PC-3 (cell line): ENCODE measurements around the gene TEDDM1.

Source experiments
- EZH2phosphoT487 ChIP-seq: fragments of 300-600 bp; sonication (generic); IDR thresholded peaks from 2 replicates; pipeline ENCODE4 v1.6.1; 2018; ENCODE audit warnings: mild to moderate bottlenecking, antibody characterized with exemption, low read length, borderline replicate concordance
- TF ChIP-seq, protein P1 (sequence below): fragments of 300-600 bp; sonication (generic); conservative IDR thresholded peaks from 2 replicates; pipeline ENCODE4 v1.5.1; 2017; ENCODE audit warnings: antibody characterized with exemption, low read depth, mild to moderate bottlenecking, low read length

GRCh38 chr1:182410138-182410537 lies 9.7 kb upstream of the TEDDM1 start:
- TF ChIP-seq, protein P1, sequence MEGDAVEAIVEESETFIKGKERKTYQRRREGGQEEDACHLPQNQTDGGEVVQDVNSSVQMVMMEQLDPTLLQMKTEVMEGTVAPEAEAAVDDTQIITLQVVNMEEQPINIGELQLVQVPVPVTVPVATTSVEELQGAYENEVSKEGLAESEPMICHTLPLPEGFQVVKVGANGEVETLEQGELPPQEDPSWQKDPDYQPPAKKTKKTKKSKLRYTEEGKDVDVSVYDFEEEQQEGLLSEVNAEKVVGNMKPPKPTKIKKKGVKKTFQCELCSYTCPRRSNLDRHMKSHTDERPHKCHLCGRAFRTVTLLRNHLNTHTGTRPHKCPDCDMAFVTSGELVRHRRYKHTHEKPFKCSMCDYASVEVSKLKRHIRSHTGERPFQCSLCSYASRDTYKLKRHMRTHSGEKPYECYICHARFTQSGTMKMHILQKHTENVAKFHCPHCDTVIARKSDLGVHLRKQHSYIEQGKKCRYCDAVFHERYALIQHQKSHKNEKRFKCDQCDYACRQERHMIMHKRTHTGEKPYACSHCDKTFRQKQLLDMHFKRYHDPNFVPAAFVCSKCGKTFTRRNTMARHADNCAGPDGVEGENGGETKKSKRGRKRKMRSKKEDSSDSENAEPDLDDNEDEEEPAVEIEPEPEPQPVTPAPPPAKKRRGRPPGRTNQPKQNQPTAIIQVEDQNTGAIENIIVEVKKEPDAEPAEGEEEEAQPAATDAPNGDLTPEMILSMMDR, result no peak
- TF ChIP-seq EZH2phosphoT487, result no peak
